Breast epithelium (tissue), 4 donors: Measurements from ENCODE around the gene FRMD4A. TPM values are rescaled to one million over a fixed set of nuclear protein-coding genes. Genes with fewer than 3 reads are reported as not detected.

Source experiments
- DNase-seq, 2 donors: peaks; one replicate each; pipeline ENCODE4 v3.0.0-alpha.2; 2019; ENCODE audit warnings: low spot score in 2 of 2
- H3K27ac ChIP-seq, 2 donors: fragments of 200-600 bp; sonication (generic) in 1 of 2; one replicate each; pipeline ENCODE4 v1.5.1; 2016 to 2019; ENCODE audit warnings: mild to moderate bottlenecking in 1 of 2
- H3K27me3 ChIP-seq, 2 donors: fragments of 200-600 bp; sonication (generic) in 1 of 2; one replicate each; pipeline versions ENCODE4 v1.5.1 to v1.6.0; 2017 to 2019; ENCODE audit warnings: control low read depth in 1 of 2, mild to moderate bottlenecking in 1 of 2
- H3K36me3 ChIP-seq: fragments of 200-600 bp; one replicate; pipeline ENCODE4 v1.5.1; 2019
- H3K4me1 ChIP-seq, 2 donors: fragments of 200-600 bp; sonication (generic); one replicate each; pipeline ENCODE4 v1.5.1; 2016 to 2019; ENCODE audit warnings: control low read depth in 1 of 2
- H3K4me3 ChIP-seq, 3 donors: fragments of 200-600 bp; sonication (generic); 1 replicate in 2 of 3; 2 replicates in 1 of 3; pipeline ENCODE4 v1.5.1; 2016 to 2019; ENCODE audit warnings: mild to moderate bottlenecking in 3 of 3, moderate library complexity in 2 of 3
- H3K9me3 ChIP-seq, 2 donors: fragments of 200-600 bp; sonication (generic) in 1 of 2; one replicate each; pipeline ENCODE4 v1.5.1; 2016 to 2019; ENCODE audit warnings: control low read depth in 1 of 2
- POLR2A ChIP-seq: fragments of 450-650 bp; IDR thresholded peaks from one replicate; pipeline ENCODE4 v1.6.1; 2016; ENCODE audit warnings: antibody characterized with exemption, mild to moderate bottlenecking, moderate library complexity
- POLR2AphosphoS5 ChIP-seq, 3 donors: sonication (generic); formaldehyde crosslinking; IDR thresholded peaks; one replicate each; pipeline ENCODE4 v1.6.1; 2017; ENCODE audit warnings: antibody characterized with exemption in 3 of 3
- intact Hi-C: fragments of 100-400 bp; cut with DNase I; formaldehyde crosslinking; loops from one replicate; pipeline ENCODE4 v1.15.1; 2023; ENCODE audit warnings: low total_unique reads
- total RNA-seq, 3 donors: library from RNA; depleted of rRNA; stranded (reverse); fragments of >200 nt; gene quantifications; one replicate each; pipeline ENCODE4 v1.1.0, GENCODE V29; 2016
- TF ChIP-seq, protein P1 (sequence below), 3 donors: fragments of 450-650 bp; IDR thresholded peaks; one replicate each; pipeline ENCODE4 v1.5.1; 2016 to 2017; ENCODE audit warnings: antibody characterized with exemption in 3 of 3, mild to moderate bottlenecking in 3 of 3, moderate library complexity in 3 of 3

FRMD4A gene
- total RNA-seq, 3 donors from 2014 or later: 27.5 to 107 (median 34.4) TPM

DNA sequence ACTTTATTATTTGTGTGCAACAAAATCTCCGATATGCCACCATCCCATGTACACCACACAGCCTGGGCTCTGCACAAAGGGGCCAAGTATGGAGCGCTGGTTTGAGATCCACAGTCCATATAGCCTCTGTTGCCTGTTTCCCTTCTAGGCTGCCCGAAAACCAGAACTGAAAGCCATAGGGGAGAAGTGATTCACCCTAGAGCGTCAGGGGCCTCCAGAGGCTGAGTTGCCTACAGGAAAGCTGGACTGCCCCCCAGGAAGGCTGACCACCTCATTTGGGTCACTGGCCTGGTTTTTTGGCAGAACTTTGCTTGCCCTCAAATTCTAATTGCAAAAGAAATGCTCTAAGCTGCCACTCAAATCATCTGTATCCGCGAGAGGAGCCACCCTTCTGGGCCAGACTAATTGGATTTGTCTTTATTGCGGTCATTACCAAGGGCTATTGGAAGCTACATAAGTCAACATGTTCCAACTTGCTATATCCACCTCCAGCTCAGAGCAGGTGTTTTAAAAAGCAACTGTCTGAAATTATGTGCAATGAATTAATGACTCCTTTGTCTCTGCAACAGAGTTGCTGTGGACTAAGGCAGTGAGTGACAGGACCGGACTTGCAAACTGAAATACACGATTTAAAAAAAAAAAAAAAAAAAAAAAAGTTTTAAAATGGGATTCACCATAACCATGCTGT lies 28.3 kb upstream of the FRMD4A start:
- TF ChIP-seq POLR2A (no peak), POLR2AphosphoS5 (IDR thresholded peaks at IDR 0.05) (no peak)
- TF ChIP-seq, protein P1, sequence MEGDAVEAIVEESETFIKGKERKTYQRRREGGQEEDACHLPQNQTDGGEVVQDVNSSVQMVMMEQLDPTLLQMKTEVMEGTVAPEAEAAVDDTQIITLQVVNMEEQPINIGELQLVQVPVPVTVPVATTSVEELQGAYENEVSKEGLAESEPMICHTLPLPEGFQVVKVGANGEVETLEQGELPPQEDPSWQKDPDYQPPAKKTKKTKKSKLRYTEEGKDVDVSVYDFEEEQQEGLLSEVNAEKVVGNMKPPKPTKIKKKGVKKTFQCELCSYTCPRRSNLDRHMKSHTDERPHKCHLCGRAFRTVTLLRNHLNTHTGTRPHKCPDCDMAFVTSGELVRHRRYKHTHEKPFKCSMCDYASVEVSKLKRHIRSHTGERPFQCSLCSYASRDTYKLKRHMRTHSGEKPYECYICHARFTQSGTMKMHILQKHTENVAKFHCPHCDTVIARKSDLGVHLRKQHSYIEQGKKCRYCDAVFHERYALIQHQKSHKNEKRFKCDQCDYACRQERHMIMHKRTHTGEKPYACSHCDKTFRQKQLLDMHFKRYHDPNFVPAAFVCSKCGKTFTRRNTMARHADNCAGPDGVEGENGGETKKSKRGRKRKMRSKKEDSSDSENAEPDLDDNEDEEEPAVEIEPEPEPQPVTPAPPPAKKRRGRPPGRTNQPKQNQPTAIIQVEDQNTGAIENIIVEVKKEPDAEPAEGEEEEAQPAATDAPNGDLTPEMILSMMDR (IDR thresholded peaks at IDR 0.05): no peak
- no peaks in the 10 kb centered on the region for H3K9me3 ChIP-seq
- no peak for DNase-seq
- no peaks in the 10 kb centered on the region for H3K27me3 ChIP-seq
- no peaks in the 10 kb centered on the region for H3K36me3 ChIP-seq
- intact Hi-C loops: no loop called here
- no peak overlapping the region for H3K27ac ChIP-seq
- H3K4me1 ChIP-seq: no peaks in the 10 kb centered on the region
- no peak overlapping the region for H3K4me3 ChIP-seq

DNA sequence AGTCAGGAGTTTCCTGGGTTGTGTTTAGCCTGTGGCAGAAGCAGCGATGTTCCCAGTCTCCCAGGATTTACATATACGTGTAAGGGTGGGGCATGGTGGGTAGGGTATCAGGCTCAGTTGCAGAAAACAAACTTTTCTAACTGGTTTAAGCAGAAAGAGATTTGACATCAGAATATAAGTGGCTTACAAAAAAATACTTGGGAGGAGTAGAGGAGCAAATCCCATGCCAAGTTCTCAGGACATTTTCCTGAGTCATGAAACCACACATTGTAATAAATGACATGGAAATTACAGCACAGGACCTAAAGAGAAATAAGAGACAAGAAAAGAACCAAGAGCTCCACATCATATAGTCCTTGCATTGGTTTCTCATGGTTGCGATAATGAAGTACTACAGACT lies 26.2 kb upstream of the FRMD4A start:
- TF ChIP-seq POLR2AphosphoS5 (IDR thresholded peaks at IDR 0.05) (no peak), POLR2A (no peak)
- TF ChIP-seq, protein P1 (IDR thresholded peaks at IDR 0.05): no peak
- no peak overlapping the region for H3K4me3 ChIP-seq
- no peak for DNase-seq
- no peaks in the 10 kb centered on the region for H3K4me1 ChIP-seq
- no peaks in the 10 kb centered on the region for H3K36me3 ChIP-seq
- no peak overlapping the region for H3K27ac ChIP-seq
- H3K27me3 ChIP-seq: no peaks in the 10 kb centered on the region
- H3K9me3 ChIP-seq: no peaks in the 10 kb centered on the region
- intact Hi-C loops: no loop called here

DNA sequence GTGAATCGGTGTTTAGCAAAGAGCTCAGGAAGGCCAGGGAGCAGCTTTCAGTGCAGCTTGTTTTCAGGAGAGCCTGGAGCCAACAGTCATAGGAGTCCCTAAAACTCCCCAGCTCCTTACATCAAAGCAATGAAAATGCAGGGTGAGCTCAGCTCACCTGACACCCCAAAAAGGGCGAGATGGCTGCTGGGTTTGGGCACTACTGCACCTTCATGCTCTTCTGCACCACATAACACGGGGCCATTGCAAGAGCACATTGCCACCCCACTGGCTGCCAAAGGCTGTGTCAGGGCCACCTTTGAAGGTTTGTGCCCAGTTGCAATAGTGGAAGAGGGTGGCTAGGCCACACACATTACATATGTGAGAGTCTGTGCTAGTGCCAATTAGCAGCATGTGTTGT lies 25.0 kb upstream of the FRMD4A start:
- Histone ChIP-seq H3K4me1 (no peaks in the 10 kb centered on the region), H3K27me3 (no peaks in the 10 kb centered on the region), H3K27ac (no peak overlapping the region), H3K36me3 (no peaks in the 10 kb centered on the region), H3K9me3 (no peaks in the 10 kb centered on the region), H3K4me3 (no peak overlapping the region)
- TF ChIP-seq POLR2AphosphoS5 (IDR thresholded peaks at IDR 0.05) (no peak), POLR2A (no peak)
- TF ChIP-seq, protein P1 (IDR thresholded peaks at IDR 0.05): no peak
- intact Hi-C loops: no loop called here
- DNase-seq: no peak

DNA sequence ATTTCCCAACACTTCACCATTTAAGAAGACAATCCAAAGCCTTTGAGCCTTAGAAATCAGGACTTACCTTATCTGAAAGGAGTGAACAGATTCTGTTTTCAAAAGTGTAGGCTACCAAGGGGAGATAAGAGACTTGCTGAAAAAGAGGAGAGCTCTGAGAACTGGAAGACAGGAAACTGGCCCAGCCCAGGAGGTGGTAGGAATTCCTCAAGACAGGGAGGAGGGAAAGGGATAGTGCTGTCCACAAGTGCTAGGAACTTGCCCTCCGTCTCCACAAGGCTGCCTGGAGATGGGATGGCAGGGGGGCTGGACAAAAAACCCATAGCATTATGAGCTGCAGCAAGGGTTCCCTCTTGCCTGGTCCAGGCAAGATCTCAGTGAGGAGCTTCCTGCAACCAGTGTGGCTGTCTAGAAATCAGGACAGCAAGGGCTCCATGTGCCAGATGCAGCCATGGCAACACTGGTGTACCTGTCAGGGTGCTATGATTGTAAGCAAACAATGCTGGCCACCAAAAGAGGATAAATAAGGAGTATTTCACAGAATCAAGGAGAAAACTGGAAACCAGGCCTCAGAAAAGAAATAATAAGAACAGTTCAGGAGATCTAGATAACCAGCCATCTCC lies 22.7 kb upstream of the FRMD4A start:
- H3K4me3 ChIP-seq: no peak overlapping the region
- intact Hi-C loops: no loop called here
- DNase-seq: no peak

DNA sequence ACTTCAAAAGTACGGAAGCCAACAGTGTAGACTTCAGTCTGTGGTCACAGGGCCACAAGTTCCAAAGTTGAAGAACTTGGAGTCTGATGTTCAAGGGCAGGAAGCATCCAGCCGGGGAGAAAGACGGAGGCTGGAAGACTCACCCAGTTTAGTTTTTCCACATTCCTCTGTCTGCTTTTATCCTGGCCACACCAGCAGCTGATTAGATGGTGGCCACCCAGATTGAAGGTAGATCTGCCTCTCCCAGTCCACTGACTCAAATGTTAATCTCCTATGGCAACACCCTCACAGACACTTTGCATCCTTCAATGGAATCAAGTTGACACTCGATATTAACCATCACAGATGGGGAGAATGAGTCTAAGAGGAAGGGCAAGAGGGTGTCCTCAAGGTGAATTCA lies 19.3 kb upstream of the FRMD4A start:
- Histone ChIP-seq H3K27me3 (no peaks in the 10 kb centered on the region), H3K4me1 (no peaks in the 10 kb centered on the region), H3K4me3 (no peak overlapping the region), H3K36me3 (no peaks in the 10 kb centered on the region), H3K9me3 (no peaks in the 10 kb centered on the region), H3K27ac (no peak overlapping the region)
- no peak for TF ChIP-seq POLR2A
- TF ChIP-seq, protein P1 (IDR thresholded peaks at IDR 0.05): no peak
- DNase-seq: no peak
- intact Hi-C loops: no loop called here

More for the DNA sequence above, 22.7 kb upstream of the FRMD4A start:
- TF ChIP-seq POLR2AphosphoS5 (IDR thresholded peaks at IDR 0.05) (no peak), POLR2A (no peak)
- TF ChIP-seq, protein P1 (IDR thresholded peaks at IDR 0.05): no peak
- H3K27me3 ChIP-seq: no peaks in the 10 kb centered on the region
- H3K36me3 ChIP-seq: no peaks in the 10 kb centered on the region
- H3K4me1 ChIP-seq: no peaks in the 10 kb centered on the region
- H3K27ac ChIP-seq: no peak overlapping the region
- no peaks in the 10 kb centered on the region for H3K9me3 ChIP-seq
